Right lobe of liver (tissue), 6 donors: ENCODE measurements around the gene ADAMTS19. TPM values are rescaled to one million over a fixed set of nuclear protein-coding genes. Genes with fewer than 3 reads are reported as not detected.

Experiments
- ATAC-seq, 4 donors: fragments of 200-7000 bp; cut with Tn5 transposase; one replicate each; pipeline ENCODE4 v1.9.1; 2020; ENCODE audit warnings: mild to moderate bottlenecking in 4 of 4, moderate library complexity in 4 of 4
- DNase-seq, 3 donors: peaks; one replicate each; pipeline ENCODE4 v3.0.0-alpha.2; 2020
- H3K27ac ChIP-seq, 3 donors: fragments of 200-600 bp; one replicate each; pipeline ENCODE4 v1.8.0; 2022
- H3K27me3 ChIP-seq, 2 donors: fragments of 200-600 bp; one replicate each; pipeline ENCODE4 v1.8.0; 2022
- H3K36me3 ChIP-seq, 4 donors: fragments of 200-600 bp; sonication (generic) in 1 of 4; one replicate each; pipeline versions ENCODE4 v1.5.1 to v1.8.0; 2017 to 2022; ENCODE audit warnings: control low read depth in 1 of 4
- H3K4me1 ChIP-seq, 4 donors: fragments of 200-600 bp; sonication (generic) in 1 of 4; one replicate each; pipeline versions ENCODE4 v1.5.1 to v1.8.0; 2017 to 2022; ENCODE audit warnings: control low read depth in 1 of 4
- H3K4me3 ChIP-seq, 3 donors: fragments of 200-600 bp; one replicate each; pipeline ENCODE4 v1.8.0; 2022
- H3K9me3 ChIP-seq, 4 donors: fragments of 200-600 bp; sonication (generic) in 1 of 4; one replicate each; pipeline versions ENCODE4 v1.5.1 to v1.8.0; 2017 to 2022; ENCODE audit warnings: control low read depth in 1 of 4
- CTCF ChIP-seq, 4 donors: fragments of 200-600 bp in 3 of 4; fragments of 450-650 bp in 1 of 4; IDR thresholded peaks; one replicate each; pipeline versions ENCODE4 v1.5.1 to v1.8.0; 2016 to 2022; ENCODE audit warnings: antibody characterized with exemption in 4 of 4, mild to moderate bottlenecking in 2 of 4
- POLR2A ChIP-seq: fragments of 450-650 bp; IDR thresholded peaks from one replicate; pipeline ENCODE4 v1.6.1; 2017; ENCODE audit warnings: antibody characterized with exemption, mild to moderate bottlenecking
- WGBS: methylation state at CpG from one replicate; pipeline ENCODE4 v1.1.6; 2018; ENCODE audit warnings: low coverage, low lambda C conversion rate; ENCODE audit not compliant: insufficient coverage; ENCODE audit errors: missing lambda C conversion rate; 5-methylcytosine and 5-hydroxymethylcytosine counted together
- intact Hi-C, 2 donors: fragments of 100-400 bp; cut with DNase I; formaldehyde crosslinking; loops; one replicate each; pipeline versions ENCODE4 v1.11.2 to v1.14.1; 2022
- total RNA-seq, 6 experiments: library from RNA; depleted of rRNA in 2 of 6; stranded (reverse); fragments of >200 nt in 2 of 6; fragmentation: NEBNext Ultra II Directional in 3 of 6; extraction: Animal tissue kit (Norgen Biotek cat#: 25700) in 3 of 6; gene quantifications; one replicate each; pipeline versions ENCODE4 v1.1.0 to v1.2.4, GENCODE V29; 2016 to 2023
- donor health status: DM: no; HTN: yes; CAD: no.
- donor health status: DM: no; HTN: no; CAD: no.
- donor health status: DM: no; HTN: no; CAD: no.
- donor health status: DM: no; HTN: yes; CAD: no.
- donor health status: DM: no; HTN: yes; CAD: no.

Gene ADAMTS19
- total RNA-seq, 6 experiments from 2014 or later: not detected

GRCh38 chr5:129508606-129509005 is 48.5 kb downstream of the ADAMTS19 start:
- H3K9me3 ChIP-seq: peaks cover 0 to 2% (median 0%) of the 10 kb centered on the region in 4 donors
- 43% methylated on average over 2 of the region's 2 CpGs for WGBS

GRCh38 chr5:129509363-129509975 is 49.4 kb downstream of the ADAMTS19 start:
- 56% methylated on average over 2 of the region's 2 CpGs for WGBS
- TF ChIP-seq POLR2A (no peak), CTCF (IDR thresholded peaks at IDR 0.05) (no peak)
- ATAC-seq (no peak), DNase-seq (no peak)
- Histone ChIP-seq H3K27ac (no peak overlapping the region), H3K36me3 (no peaks in the 10 kb centered on the region), H3K9me3 (peaks cover 0 to 2% (median 0%) of the 10 kb centered on the region in 4 donors), H3K4me1 (no peaks in the 10 kb centered on the region), H3K27me3 (no peaks in the 10 kb centered on the region), H3K4me3 (no peak overlapping the region)
- intact Hi-C loops: no loop called here

More at GRCh38 chr5:129508606-129509005, 48.5 kb downstream of the ADAMTS19 start:
- no peaks in the 10 kb centered on the region for H3K36me3 ChIP-seq
- no peaks in the 10 kb centered on the region for H3K4me1 ChIP-seq
- no peak overlapping the region for H3K4me3 ChIP-seq
- intact Hi-C loops: no loop called here
- no peak for ATAC-seq
- DNase-seq: no peak
- TF ChIP-seq POLR2A: no peak
- no peak for TF ChIP-seq CTCF (IDR thresholded peaks at IDR 0.05)
- no peak overlapping the region for H3K27ac ChIP-seq
- no peaks in the 10 kb centered on the region for H3K27me3 ChIP-seq

GRCh38 chr5:129511291-129511690 is 51.2 kb downstream of the ADAMTS19 start:
- H3K27me3 ChIP-seq: no peaks in the 10 kb centered on the region
- intact Hi-C loops: no loop called here
- H3K36me3 ChIP-seq: no peaks in the 10 kb centered on the region
- peaks cover 0 to 2% (median 0%) of the 10 kb centered on the region in 4 donors for H3K9me3 ChIP-seq
- no peak overlapping the region for H3K4me3 ChIP-seq
- no peak overlapping the region for H3K27ac ChIP-seq
- TF ChIP-seq POLR2A: no peak
- TF ChIP-seq CTCF (IDR thresholded peaks at IDR 0.05): no peak
- ATAC-seq: no peak
- no peaks in the 10 kb centered on the region for H3K4me1 ChIP-seq
- DNase-seq: no peak

GRCh38 chr5:129541051-129541450 is 81.0 kb downstream of the ADAMTS19 start:
- H3K4me3 ChIP-seq: no peak overlapping the region
- intact Hi-C loops: no loop called here
- H3K9me3 ChIP-seq: no peaks in the 10 kb centered on the region
- no peak for TF ChIP-seq CTCF (IDR thresholded peaks at IDR 0.05)
- no peak for TF ChIP-seq POLR2A
- no peak overlapping the region for H3K27ac ChIP-seq
- DNase-seq: no peak
- no peaks in the 10 kb centered on the region for H3K36me3 ChIP-seq
- H3K4me1 ChIP-seq: no peaks in the 10 kb centered on the region
- no peaks in the 10 kb centered on the region for H3K27me3 ChIP-seq
- WGBS: 45% methylated on average over 3 of the region's 3 CpGs
- ATAC-seq: no peak
